Heart left ventricle (tissue), 16 donors: ENCODE data around the gene HMGCL. TPM values are rescaled to one million over a fixed set of nuclear protein-coding genes. Genes with fewer than 3 reads are reported as not detected.
"Not testable (repeated sequence)": the region's sequence is repeated elsewhere in the genome, so short reads cannot be mapped to it uniquely, and the experiment has no call there.

Source experiments
- ATAC-seq, 4 donors: fragments of 200-7000 bp; cut with Tn5 transposase; one replicate each; pipeline ENCODE4 v1.9.1; 2020 to 2022; ENCODE audit warnings: moderate library complexity in 4 of 4, mild to moderate bottlenecking in 3 of 4, moderate number of reproducible peaks in 1 of 4
- DNase-seq, 5 donors: peaks; one replicate each; pipeline ENCODE4 v3.0.0-alpha.2; 2020
- H3K27ac ChIP-seq, 12 donors: fragments of 200-600 bp; sonication (generic) in 4 of 12; one replicate each; pipeline versions ENCODE4 v1.5.0 to v1.8.0; 2016 to 2022; ENCODE audit warnings: mild to moderate bottlenecking in 2 of 12
- H3K27me3 ChIP-seq, 9 donors: fragments of 200-600 bp; sonication (generic) in 2 of 9; one replicate each; pipeline versions ENCODE4 v1.5.1 to v1.8.0; 2016 to 2022; ENCODE audit warnings: mild to moderate bottlenecking in 3 of 9
- H3K36me3 ChIP-seq, 9 donors: fragments of 200-600 bp; sonication (generic) in 2 of 9; one replicate each; pipeline versions ENCODE4 v1.5.0 to v1.8.0; 2018 to 2022; ENCODE audit warnings: mild to moderate bottlenecking in 2 of 9
- H3K4me1 ChIP-seq, 12 donors: fragments of 200-600 bp; sonication (generic) in 4 of 12; one replicate each; pipeline versions ENCODE4 v1.5.0 to v1.8.0; 2016 to 2022; ENCODE audit warnings: mild to moderate bottlenecking in 3 of 12
- H3K4me3 ChIP-seq, 12 donors: fragments of 200-600 bp; sonication (generic) in 4 of 12; one replicate each; pipeline versions ENCODE4 v1.5.0 to v1.8.0; 2017 to 2022; ENCODE audit warnings: mild to moderate bottlenecking in 9 of 12, moderate library complexity in 4 of 12
- H3K9me3 ChIP-seq, 12 donors: fragments of 200-600 bp; sonication (generic) in 4 of 12; one replicate each; pipeline versions ENCODE4 v1.5.0 to v1.8.0; 2016 to 2022; ENCODE audit warnings: mild to moderate bottlenecking in 1 of 12
- POLR2A ChIP-seq, 2 donors: fragments of 450-650 bp; IDR thresholded peaks; one replicate each; pipeline ENCODE4 v1.6.1; 2017; ENCODE audit warnings: antibody characterized with exemption in 2 of 2, mild to moderate bottlenecking in 2 of 2, moderate library complexity in 2 of 2
- WGBS, 4 donors: extraction: QIAGEN DNeasy Blood & Tissue Kit in 2 of 4; methylation state at CpG; one replicate each; pipeline versions ENCODE4 v1.1.5 to v1.1.7; 2013 to 2018; 5-methylcytosine and 5-hydroxymethylcytosine counted together
- intact Hi-C, 10 donors: fragments of 100-400 bp; cut with DNase I; formaldehyde crosslinking; loops; one replicate each; pipeline versions ENCODE4 v1.11.1 to v1.14.2; 2022
- polyA plus RNA-seq, 2 donors: library from polyadenylated mRNA; stranded (reverse); fragments of 200-250 nt; gene quantifications; one replicate each; pipeline ENCODE4 v1.2.3, GENCODE V29; 2013
- total RNA-seq, 9 donors: library from RNA; depleted of rRNA in 2 of 9; stranded (reverse); fragments of >200 nt in 2 of 9; fragmentation: NEBNext Ultra II Directional in 3 of 9; extraction: Animal tissue kit (Norgen Biotek cat#: 25700) in 3 of 9; gene quantifications; one replicate each; pipeline versions ENCODE4 v1.1.0 to v1.2.4, GENCODE V29; 2016 to 2023
- TF ChIP-seq, protein P1 (sequence below), 12 donors: fragments of 200-600 bp; sonication (generic) in 4 of 12; IDR thresholded peaks; one replicate each; pipeline versions ENCODE4 v1.5.0 to v1.8.0; 2018 to 2022; ENCODE audit warnings: antibody characterized with exemption in 12 of 12, mild to moderate bottlenecking in 5 of 12
- donor health status: ischemic (EF 13 %, LVEDD 7.1; RV severe dilation, severe dysfunction).
- donor health status: healthy with polysubstance abuse.
- donor health status: DM: no; HTN: yes; CAD: no.
- donor health status: DM: no; HTN: no; CAD: no.
- donor health status: ischemic (EF 25% LVEDD 6.9; RV normal size, moderate dysfunction).
- donor health status: ischemic (EF 25% LVEDD 5.7; RV mildly dilated, moderate dysfunction).
- donor health status: healthy.
- donor health status: DM: yes; HTN: yes; CAD: no.
- donor health status: ischemic (EF 35%, LVEDD 5.7; RV mildly dilated, moderate dysfunction).
- donor health status: nonischemic (EF 11% LVEDD 7.7; RV severe dilation, severe dysfunction).
- donor health status: DM: yes; HTN: yes; CAD: no.
- donor health status: PGD.
- donor health status: ischemic (EF 29% LVEDD 5.4; RV normal size, mild dysfunction).
- donor health status: nonischemic (EF 23%, LVEDD 6.1; RV moderate dilation, normal function).

The HMGCL gene
- total and polyA plus RNA-seq, 11 donors = 22.0 to 44.3 (median 38.8) TPM

DNA sequence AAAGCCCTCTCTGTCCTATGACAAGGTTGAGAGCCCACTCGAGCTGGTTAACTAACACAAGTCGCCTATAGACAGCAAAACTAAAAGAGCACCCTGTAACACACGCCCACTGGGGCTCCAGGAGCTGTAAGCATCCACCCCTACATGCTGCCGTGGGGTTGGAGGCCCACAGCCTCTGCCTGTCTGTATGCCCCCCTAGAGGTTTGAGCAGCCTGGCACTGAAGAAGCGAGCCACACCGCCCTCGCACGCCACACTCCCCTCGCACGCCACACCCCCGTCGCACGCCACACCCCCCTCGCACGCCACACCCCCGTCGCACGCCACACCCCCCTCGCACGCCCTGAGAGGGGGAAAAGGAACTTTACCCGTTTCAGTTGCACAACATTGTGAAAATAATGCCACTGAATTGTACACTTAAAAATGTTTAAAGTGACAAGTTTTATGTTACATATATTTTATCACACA lies 13.2 kb upstream of the HMGCL start:
- Histone ChIP-seq H3K27me3 (no peaks in the 10 kb centered on the region), H3K4me3 (peak overlapping the region in 10 of 12 donors; percentile 16 to 49 (median 40)), H3K9me3 (no peaks in the 10 kb centered on the region), H3K27ac (no peak overlapping the region), H3K36me3 (peaks cover 0 to under 1% (median 0%) of the 10 kb centered on the region in 9 donors), H3K4me1 (peaks cover 0 to 12% (median 4%) of the 10 kb centered on the region in 12 donors)
- DNase-seq (peak; percentile 48 to 85 (median 64)), ATAC-seq (peak; percentile 88 to 99 (median 98))
- intact Hi-C loops = no loop called here
- TF ChIP-seq, protein P1, sequence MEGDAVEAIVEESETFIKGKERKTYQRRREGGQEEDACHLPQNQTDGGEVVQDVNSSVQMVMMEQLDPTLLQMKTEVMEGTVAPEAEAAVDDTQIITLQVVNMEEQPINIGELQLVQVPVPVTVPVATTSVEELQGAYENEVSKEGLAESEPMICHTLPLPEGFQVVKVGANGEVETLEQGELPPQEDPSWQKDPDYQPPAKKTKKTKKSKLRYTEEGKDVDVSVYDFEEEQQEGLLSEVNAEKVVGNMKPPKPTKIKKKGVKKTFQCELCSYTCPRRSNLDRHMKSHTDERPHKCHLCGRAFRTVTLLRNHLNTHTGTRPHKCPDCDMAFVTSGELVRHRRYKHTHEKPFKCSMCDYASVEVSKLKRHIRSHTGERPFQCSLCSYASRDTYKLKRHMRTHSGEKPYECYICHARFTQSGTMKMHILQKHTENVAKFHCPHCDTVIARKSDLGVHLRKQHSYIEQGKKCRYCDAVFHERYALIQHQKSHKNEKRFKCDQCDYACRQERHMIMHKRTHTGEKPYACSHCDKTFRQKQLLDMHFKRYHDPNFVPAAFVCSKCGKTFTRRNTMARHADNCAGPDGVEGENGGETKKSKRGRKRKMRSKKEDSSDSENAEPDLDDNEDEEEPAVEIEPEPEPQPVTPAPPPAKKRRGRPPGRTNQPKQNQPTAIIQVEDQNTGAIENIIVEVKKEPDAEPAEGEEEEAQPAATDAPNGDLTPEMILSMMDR (IDR thresholded peaks at IDR 0.05) = no peak
- TF ChIP-seq POLR2A (IDR thresholded peaks at IDR 0.05) = no peak
- WGBS, 4 donors = 0 to 1% (median 0%) methylated on average over 13 to 21 of the region's 21 CpGs

DNA sequence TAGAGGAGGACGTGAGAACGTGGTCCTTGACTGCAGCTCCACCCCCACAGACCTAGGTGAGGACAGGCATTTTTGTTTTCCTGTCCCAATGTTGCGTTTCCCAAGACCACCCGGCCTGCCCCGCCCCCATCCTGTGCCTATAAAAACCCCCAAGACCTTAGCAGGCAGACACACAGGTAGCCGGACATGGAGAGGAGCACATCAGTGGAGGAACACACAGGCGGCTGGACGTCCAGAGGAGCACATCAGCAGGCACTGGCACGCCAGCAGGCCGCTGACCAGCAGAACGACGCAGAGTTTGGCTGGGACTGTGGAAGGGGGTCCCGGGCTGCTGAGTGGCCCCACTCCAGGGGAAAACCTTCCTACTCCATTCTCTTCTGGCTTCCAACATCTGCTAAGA lies 12.7 kb upstream of the HMGCL start:
- Histone ChIP-seq H3K27me3 (no peaks in the 10 kb centered on the region), H3K9me3 (no peaks in the 10 kb centered on the region), H3K4me3 (peak overlapping the region in 8 of 12 donors; percentile 34 to 49 (median 44)), H3K36me3 (no peaks in the 10 kb centered on the region), H3K4me1 (peaks cover 0 to 12% (median 4%) of the 10 kb centered on the region in 12 donors), H3K27ac (no peak overlapping the region)
- intact Hi-C loops = no loop called here
- peak in 1 of 4 donors; percentile 46 for ATAC-seq
- TF ChIP-seq, protein P1 (IDR thresholded peaks at IDR 0.05) = no peak
- no peak for TF ChIP-seq POLR2A (IDR thresholded peaks at IDR 0.05)
- WGBS, 4 donors = 20 to 27% (median 25%) methylated on average over 13 of the region's 13 CpGs
- peak in 1 of 5 donors; percentile 20 for DNase-seq

DNA sequence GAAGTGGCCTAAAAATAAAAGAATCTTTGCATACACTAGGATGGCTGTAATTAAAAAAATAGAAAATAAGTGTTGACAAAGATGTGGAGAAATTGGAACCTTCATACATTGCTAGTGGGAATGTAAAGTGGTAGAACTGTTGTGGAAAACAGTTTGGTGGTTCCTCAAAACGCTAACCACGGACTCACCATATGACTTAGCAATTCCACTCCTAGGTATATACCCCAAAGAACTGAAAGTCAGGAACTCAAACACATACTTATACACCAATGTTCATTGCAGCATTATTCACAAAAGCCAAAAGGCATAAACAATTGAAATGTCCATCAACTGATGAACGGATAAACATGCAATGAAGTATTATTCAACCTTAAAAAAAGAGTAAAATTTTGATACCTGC lies 10.8 kb upstream of the HMGCL start:
- H3K4me3 ChIP-seq = no peak overlapping the region
- H3K27me3 ChIP-seq = no peaks in the 10 kb centered on the region
- ATAC-seq (no peak), DNase-seq (no peak)
- H3K9me3 ChIP-seq = no peaks in the 10 kb centered on the region
- WGBS, 4 donors = 70 to 86% (median 79%) methylated on average over 3 of the region's 3 CpGs
- peaks cover 0 to 12% (median 4%) of the 10 kb centered on the region in 12 donors for H3K4me1 ChIP-seq
- intact Hi-C loops = no loop called here
- TF ChIP-seq, protein P1 (IDR thresholded peaks at IDR 0.05) = no peak
- TF ChIP-seq POLR2A (IDR thresholded peaks at IDR 0.05) = no peak
- H3K36me3 ChIP-seq = no peaks in the 10 kb centered on the region
- H3K27ac ChIP-seq = no peak overlapping the region

DNA sequence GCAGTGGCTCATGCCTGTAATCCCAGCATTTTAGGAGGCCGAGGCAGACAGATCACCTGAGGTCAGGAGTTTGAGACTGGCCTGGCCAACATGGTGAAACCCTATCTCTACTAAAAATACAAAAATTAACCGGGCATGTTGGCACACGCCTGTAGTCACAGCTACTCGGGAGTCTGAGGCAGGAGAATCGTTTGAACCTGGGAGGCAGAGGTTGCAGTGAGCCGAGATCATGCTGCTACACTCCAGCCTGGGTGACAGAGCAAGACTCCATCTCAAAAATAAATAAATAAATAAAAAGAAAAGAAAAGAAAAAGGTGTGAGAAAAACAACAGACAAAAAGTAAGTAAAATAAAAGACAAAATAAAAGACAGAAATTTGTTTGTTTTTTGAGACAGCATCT lies 8.9 kb upstream of the HMGCL start:
- intact Hi-C loops, H3K27me3 ChIP-seq, ATAC-seq, H3K36me3 ChIP-seq, DNase-seq, H3K9me3 ChIP-seq, H3K27ac ChIP-seq, H3K4me3 ChIP-seq: not testable (repeated sequence)
- H3K4me1 ChIP-seq = peaks cover 0 to 12% (median 4%) of the 10 kb centered on the region in 12 donors
- whole genome bisulfite sequencing, 4 donors = 80 to 85% (median 82%) methylated on average over 6 of the region's 6 CpGs

DNA sequence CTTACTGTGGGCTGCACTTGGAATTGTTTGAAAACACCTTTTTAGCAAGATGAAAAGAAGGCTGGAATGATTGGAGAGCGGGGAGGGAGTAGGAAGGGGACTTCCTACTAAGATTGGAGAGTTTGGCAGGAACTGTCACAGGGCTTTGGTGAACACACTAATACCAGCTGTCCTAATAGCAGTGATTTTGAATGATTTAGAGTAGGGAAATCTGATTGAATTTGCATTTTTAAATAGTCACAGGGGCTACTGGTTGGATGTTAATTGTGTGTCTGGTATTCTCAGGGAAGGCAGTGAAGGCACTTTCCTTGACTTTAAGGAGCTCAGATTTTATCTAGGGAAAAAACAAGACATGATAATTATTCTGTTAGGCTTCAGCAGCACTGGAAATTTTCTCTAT lies 2.5 kb upstream of the HMGCL start:
- DNase-seq = no peak
- H3K9me3 ChIP-seq = no peaks in the 10 kb centered on the region
- no peak overlapping the region for H3K27ac ChIP-seq
- no peaks in the 10 kb centered on the region for H3K27me3 ChIP-seq
- no peaks in the 10 kb centered on the region for H3K36me3 ChIP-seq
- H3K4me3 ChIP-seq = no peak overlapping the region
- H3K4me1 ChIP-seq = peaks cover 0 to 18% (median 10%) of the 10 kb centered on the region in 12 donors
- intact Hi-C loops = loop anchor here in 3 of 10 donors (5.0 to 10.0 kb wide), 2 partner anchors 40 to 53 kb away; partner anchors contain the start of genes FUCA1 (in 2 of the 3) and PITHD1 (in 1 of the 3)
- TF ChIP-seq, protein P1 (IDR thresholded peaks at IDR 0.05) = no peak
- no peak for TF ChIP-seq POLR2A (IDR thresholded peaks at IDR 0.05)
- WGBS, 4 donors = 67 to 72% (median 69%) methylated on average over 1 of the region's 1 CpG
- no peak for ATAC-seq

DNA sequence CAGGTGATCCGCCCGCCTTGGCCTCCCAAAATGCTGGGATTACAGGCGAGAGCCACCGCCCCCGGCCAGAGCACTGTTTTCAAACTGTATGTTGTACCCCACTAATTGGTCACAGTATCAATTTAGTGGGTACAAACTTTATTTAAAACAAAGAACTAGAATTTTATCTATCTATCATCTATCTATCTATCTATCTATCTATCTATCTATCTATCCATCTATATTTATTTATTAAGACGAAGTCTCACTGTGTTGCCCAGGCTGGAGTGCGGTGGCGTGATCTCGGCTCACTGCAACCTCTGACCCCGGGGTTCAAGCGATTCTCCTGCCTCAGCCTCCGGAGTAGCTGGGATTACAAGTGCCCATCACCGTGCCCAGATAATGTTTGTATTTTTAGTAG lies 1.4 kb upstream of the HMGCL start:
- H3K36me3 ChIP-seq, H3K27me3 ChIP-seq, H3K4me3 ChIP-seq, ATAC-seq, H3K9me3 ChIP-seq, H3K27ac ChIP-seq, DNase-seq: not testable (repeated sequence)
- WGBS, 4 donors = 96 to 98% (median 97%) methylated on average over 13 of the region's 13 CpGs
- intact Hi-C loops = loop anchor here in 3 of 10 donors (5.0 to 10.0 kb wide), 2 partner anchors 41 to 52 kb away; partner anchors contain the start of genes FUCA1 (in 2 of the 3) and PITHD1 (in 1 of the 3)
- peaks cover 0 to 18% (median 10%) of the 10 kb centered on the region in 12 donors for H3K4me1 ChIP-seq
